B cell (primary cell): ENCODE results near the gene PARP8.

Source experiments
- EZH2 ChIP-seq: IDR thresholded peaks from 2 replicates; pipeline ENCODE4 v1.6.1; 2012; ENCODE audit warnings: borderline replicate concordance, low read depth, mild to moderate bottlenecking, moderate library complexity, low read length; ENCODE audit not compliant: insufficient read depth, poor library complexity, severe bottlenecking
- TF ChIP-seq, protein P1 (sequence below): fragments of 200-600 bp; IDR thresholded peaks from one replicate; pipeline ENCODE4 v1.8.0; 2022; ENCODE audit warnings: antibody characterized with exemption, mild to moderate bottlenecking

DNA sequence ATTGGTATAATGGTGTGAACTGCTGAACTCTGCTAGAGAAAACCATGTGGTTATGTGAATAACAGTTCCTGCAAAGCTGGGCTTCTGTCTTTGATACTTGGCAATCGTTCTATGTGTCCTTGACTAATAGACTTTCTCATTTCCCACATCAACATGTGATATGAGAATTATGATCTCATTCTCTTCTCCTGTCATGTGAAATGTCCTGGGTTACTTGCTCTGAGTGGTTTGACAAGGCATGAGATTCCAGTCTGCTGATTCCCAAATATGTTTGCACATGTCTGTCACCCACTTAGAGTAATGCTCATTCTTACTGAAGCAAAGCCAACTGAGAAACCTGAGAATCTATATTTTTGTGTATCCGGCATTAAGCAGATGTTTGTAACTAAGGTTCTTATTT is 141.2 kb downstream of the PARP8 start:
- TF ChIP-seq, protein P1, sequence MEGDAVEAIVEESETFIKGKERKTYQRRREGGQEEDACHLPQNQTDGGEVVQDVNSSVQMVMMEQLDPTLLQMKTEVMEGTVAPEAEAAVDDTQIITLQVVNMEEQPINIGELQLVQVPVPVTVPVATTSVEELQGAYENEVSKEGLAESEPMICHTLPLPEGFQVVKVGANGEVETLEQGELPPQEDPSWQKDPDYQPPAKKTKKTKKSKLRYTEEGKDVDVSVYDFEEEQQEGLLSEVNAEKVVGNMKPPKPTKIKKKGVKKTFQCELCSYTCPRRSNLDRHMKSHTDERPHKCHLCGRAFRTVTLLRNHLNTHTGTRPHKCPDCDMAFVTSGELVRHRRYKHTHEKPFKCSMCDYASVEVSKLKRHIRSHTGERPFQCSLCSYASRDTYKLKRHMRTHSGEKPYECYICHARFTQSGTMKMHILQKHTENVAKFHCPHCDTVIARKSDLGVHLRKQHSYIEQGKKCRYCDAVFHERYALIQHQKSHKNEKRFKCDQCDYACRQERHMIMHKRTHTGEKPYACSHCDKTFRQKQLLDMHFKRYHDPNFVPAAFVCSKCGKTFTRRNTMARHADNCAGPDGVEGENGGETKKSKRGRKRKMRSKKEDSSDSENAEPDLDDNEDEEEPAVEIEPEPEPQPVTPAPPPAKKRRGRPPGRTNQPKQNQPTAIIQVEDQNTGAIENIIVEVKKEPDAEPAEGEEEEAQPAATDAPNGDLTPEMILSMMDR: no peak
- TF ChIP-seq EZH2: no peak
